H1 (cell line): ENCODE results near the gene C6orf163.

Source experiments
- JUN ChIP-seq: IDR thresholded peaks from 2 replicates; pipeline ENCODE4 v1.6.1; 2011; ENCODE audit warnings: low read depth, mild to moderate bottlenecking, improper control_type of control experiment, low read length
- RNF2 ChIP-seq: fragments of 200-900, 300-1000 bp; sonication (generic); IDR thresholded peaks from 2 replicates; pipeline ENCODE4 v1.7.1; 2016; ENCODE audit warnings: borderline replicate concordance, low read depth, mild to moderate bottlenecking, antibody characterized with exemption, low read length; ENCODE audit not compliant: poor library complexity, severe bottlenecking; ENCODE audit errors: missing control alignments
- TAF1 ChIP-seq: IDR thresholded peaks from 2 replicates; pipeline ENCODE4 v1.6.1; 2011; ENCODE audit warnings: mild to moderate bottlenecking, low read depth, low read length

DNA sequence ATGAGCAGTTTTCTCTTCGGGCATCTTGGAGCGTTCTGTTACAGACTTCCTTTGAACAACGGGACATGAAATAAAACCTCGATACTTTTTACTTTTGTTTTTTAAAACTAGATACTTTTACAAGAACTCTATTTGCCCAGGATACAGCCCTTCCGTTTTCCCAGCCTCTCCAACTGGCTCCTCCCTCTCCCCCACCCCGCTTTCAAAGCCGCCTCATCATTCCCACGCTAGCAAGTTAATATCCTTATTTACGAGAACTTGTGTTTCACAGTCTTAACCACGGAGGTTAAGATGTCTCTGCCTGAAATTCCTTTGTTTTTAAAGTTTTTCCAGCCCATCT lies 62.9 kb downstream of the C6orf163 start:
- TF ChIP-seq RNF2 (no peak), TAF1 (no peak), JUN (no peak)
